Ascending aorta (tissue), 2 donors: ENCODE measurements around the gene SASH3. TPM values are rescaled to one million over a fixed set of nuclear protein-coding genes. Genes with fewer than 3 reads are reported as not detected.

Experiments
- DNase-seq, 2 donors: peaks; one replicate each; pipeline ENCODE4 v3.0.0-alpha.2; 2019; ENCODE audit warnings: low spot score in 2 of 2
- H3K27ac ChIP-seq, 2 donors: fragments of 200-600 bp; sonication (generic); one replicate each; pipeline ENCODE4 v1.5.1; 2016 to 2017; ENCODE audit warnings: mild to moderate bottlenecking in 1 of 2
- H3K27me3 ChIP-seq: fragments of 200-600 bp; sonication (generic); one replicate; pipeline ENCODE4 v1.5.1; 2017
- H3K36me3 ChIP-seq, 2 donors: fragments of 200-600 bp; sonication (generic); one replicate each; pipeline ENCODE4 v1.5.1; 2016
- H3K4me1 ChIP-seq, 2 donors: fragments of 200-600 bp; sonication (generic); one replicate each; pipeline ENCODE4 v1.5.1; 2016 to 2017; ENCODE audit warnings: mild to moderate bottlenecking in 1 of 2
- H3K4me3 ChIP-seq, 2 donors: fragments of 200-600 bp; sonication (generic); one replicate each; pipeline ENCODE4 v1.5.1; 2016 to 2017; ENCODE audit warnings: mild to moderate bottlenecking in 1 of 2
- H3K9me3 ChIP-seq, 2 donors: fragments of 200-600 bp; sonication (generic); one replicate each; pipeline ENCODE4 v1.5.1; 2016
- intact Hi-C: fragments of 100-400 bp; cut with DNase I; formaldehyde crosslinking; loops from one replicate; pipeline ENCODE4 v1.15.1; 2023
- total RNA-seq: library from RNA; depleted of rRNA; stranded (reverse); fragments of >200 nt; gene quantifications from one replicate; pipeline ENCODE4 v1.1.0, GENCODE V29; 2016
- TF ChIP-seq, protein P1 (sequence below), 3 experiments: fragments of 200-600 bp in 2 of 3; fragments of 450-650 bp in 1 of 3; sonication (generic) in 2 of 3; IDR thresholded peaks; one replicate each; pipeline ENCODE4 v1.5.1; 2016 to 2019; ENCODE audit warnings: antibody characterized with exemption in 3 of 3, mild to moderate bottlenecking in 1 of 3, moderate library complexity in 1 of 3

The SASH3 gene
- total RNA-seq, 1 donor from 2014 or later = 31.0 TPM

DNA sequence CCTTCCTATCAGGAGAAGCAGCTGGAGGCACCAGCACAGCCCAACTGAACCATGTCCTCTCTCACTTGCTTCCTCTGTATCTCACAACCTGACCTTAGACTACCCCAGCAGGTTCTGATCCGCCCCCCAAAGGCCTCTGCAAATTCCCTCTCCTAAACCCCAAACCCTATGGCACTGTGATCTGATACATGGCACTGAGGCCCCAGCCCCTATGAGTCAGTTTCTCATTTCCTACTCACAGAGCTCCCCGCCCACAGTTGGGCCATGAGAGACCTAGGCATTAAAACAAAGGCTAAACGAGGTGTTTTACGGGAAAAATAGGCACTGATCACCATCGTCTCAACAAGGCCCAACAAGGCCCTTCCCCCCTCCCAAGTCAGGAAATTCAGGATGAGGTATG is 19.1 kb downstream of the SASH3 start:
- H3K36me3 ChIP-seq = no peaks in the 10 kb centered on the region
- no peaks in the 10 kb centered on the region for H3K4me1 ChIP-seq
- no peaks in the 10 kb centered on the region for H3K27me3 ChIP-seq
- H3K4me3 ChIP-seq = no peak overlapping the region
- H3K27ac ChIP-seq = no peak overlapping the region
- intact Hi-C loops = no loop called here
- H3K9me3 ChIP-seq = no peaks in the 10 kb centered on the region
- TF ChIP-seq, protein P1, sequence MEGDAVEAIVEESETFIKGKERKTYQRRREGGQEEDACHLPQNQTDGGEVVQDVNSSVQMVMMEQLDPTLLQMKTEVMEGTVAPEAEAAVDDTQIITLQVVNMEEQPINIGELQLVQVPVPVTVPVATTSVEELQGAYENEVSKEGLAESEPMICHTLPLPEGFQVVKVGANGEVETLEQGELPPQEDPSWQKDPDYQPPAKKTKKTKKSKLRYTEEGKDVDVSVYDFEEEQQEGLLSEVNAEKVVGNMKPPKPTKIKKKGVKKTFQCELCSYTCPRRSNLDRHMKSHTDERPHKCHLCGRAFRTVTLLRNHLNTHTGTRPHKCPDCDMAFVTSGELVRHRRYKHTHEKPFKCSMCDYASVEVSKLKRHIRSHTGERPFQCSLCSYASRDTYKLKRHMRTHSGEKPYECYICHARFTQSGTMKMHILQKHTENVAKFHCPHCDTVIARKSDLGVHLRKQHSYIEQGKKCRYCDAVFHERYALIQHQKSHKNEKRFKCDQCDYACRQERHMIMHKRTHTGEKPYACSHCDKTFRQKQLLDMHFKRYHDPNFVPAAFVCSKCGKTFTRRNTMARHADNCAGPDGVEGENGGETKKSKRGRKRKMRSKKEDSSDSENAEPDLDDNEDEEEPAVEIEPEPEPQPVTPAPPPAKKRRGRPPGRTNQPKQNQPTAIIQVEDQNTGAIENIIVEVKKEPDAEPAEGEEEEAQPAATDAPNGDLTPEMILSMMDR (IDR thresholded peaks at IDR 0.05) = no peak
- DNase-seq = no peak

DNA sequence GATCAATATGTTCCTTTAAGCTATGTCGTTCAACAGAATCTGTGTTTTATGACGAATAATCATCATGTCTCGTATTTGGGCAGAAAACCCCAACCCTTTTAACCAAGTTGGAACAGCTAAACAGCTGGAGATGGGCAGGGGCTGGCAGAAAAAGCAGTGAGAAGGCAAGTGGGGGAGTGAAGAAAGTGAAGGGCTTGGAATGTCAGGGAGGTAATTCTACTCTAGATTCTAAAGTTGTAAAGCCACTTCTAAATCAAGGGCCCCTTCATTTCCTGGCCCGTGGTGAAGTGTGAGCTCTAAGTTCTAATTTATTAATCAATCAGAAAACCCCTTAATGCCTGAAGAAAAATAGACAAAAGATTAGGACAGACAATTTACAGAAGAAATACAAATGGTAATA is 20.4 kb downstream of the SASH3 start:
- H3K27ac ChIP-seq = no peak overlapping the region
- intact Hi-C loops = no loop called here
- no peak overlapping the region for H3K4me3 ChIP-seq
- no peaks in the 10 kb centered on the region for H3K9me3 ChIP-seq
- no peak for DNase-seq
- H3K36me3 ChIP-seq = peaks cover 1 to 3% of the 10 kb centered on the region in 2 donors
- no peaks in the 10 kb centered on the region for H3K4me1 ChIP-seq
- H3K27me3 ChIP-seq = no peaks in the 10 kb centered on the region
- TF ChIP-seq, protein P1 (IDR thresholded peaks at IDR 0.05) = no peak

DNA sequence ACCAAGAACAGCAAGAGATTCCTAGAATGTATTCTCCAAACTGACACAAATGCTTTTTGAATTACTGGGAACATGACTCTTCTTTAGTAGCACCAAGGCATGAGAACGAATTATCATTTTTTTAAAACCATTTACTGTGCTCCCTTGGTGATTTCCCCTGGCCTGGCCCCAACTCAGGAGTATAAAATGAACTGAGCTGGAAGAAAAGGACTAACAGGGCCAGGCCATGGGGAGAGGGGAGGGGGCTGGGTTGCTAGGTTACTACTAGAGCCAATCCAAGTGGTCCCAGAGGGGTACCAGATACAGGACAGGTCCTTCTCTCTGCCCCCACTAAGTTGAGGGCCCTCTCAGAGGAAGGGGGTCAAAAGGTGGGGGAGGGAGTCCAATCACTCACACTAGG is 23.1 kb downstream of the SASH3 start:
- no peak for DNase-seq
- H3K4me3 ChIP-seq = no peak overlapping the region
- no peaks in the 10 kb centered on the region for H3K4me1 ChIP-seq
- intact Hi-C loops = no loop called here
- H3K27ac ChIP-seq = no peak overlapping the region
- H3K36me3 ChIP-seq = peaks cover 4 to 13% of the 10 kb centered on the region in 2 donors
- TF ChIP-seq, protein P1 (IDR thresholded peaks at IDR 0.05) = no peak
- H3K9me3 ChIP-seq = no peaks in the 10 kb centered on the region
- no peaks in the 10 kb centered on the region for H3K27me3 ChIP-seq

DNA sequence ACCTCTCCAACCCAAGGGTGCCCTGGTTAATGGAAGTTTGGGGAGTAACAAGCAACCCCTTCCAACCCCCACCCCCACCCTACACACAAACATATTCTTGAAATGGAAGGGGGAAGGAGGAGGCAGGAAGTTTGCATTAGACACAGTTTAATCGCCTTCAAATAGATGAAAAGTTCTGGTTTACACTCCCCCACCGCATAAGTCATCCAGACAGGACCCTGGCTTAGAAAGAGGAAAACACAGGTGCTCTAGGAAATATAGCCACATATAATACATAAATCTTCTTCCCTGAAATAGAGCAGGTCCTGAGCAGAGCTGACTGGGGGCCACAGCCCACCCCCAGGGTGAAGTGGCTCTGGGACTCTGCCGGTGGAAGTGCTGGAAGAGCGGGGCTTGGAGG is 25.1 kb downstream of the SASH3 start:
- H3K4me3 ChIP-seq = no peak overlapping the region
- no peak for DNase-seq
- H3K9me3 ChIP-seq = no peaks in the 10 kb centered on the region
- H3K27ac ChIP-seq = no peak overlapping the region
- H3K36me3 ChIP-seq = peaks cover 4 to 13% of the 10 kb centered on the region in 2 donors
- H3K4me1 ChIP-seq = no peaks in the 10 kb centered on the region
- TF ChIP-seq, protein P1 (IDR thresholded peaks at IDR 0.05) = no peak
- intact Hi-C loops = no loop called here
- no peaks in the 10 kb centered on the region for H3K27me3 ChIP-seq

DNA sequence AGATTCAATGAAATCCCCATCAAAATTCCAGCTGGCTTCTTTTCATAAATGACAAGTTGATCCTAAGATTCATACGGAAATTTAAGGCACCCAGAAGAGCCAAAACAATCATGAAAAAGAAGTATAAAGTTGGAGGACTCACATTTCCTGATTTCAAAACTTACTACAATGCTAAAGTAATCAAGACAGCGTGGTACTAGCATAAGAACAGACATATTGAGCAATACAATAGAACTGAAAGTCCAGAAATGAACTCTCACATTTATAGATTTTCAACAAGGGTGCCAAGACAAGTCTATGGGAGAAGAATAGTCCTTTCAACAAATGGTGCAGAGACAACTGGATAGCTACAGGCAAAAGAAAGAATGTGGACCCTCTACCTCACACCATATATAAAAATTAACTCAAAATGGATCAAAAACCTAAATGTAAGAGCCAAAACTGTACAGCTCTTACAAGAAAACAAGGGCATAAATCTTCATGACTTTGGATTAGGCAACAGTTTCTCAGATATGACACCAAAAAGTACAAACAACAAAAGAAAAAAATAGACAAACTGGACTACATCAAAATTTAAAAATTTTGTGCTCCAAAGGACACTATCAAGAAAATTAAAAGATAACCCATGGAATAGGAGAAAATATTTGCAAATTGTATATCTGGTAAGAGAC is 28.5 kb downstream of the SASH3 start:
- no peak for DNase-seq
- Histone ChIP-seq H3K27ac (no peak overlapping the region), H3K9me3 (no peaks in the 10 kb centered on the region), H3K4me3 (no peak overlapping the region), H3K36me3 (peaks cover 4 to 16% of the 10 kb centered on the region in 2 donors), H3K27me3 (no peaks in the 10 kb centered on the region), H3K4me1 (no peaks in the 10 kb centered on the region)
- TF ChIP-seq, protein P1 (IDR thresholded peaks at IDR 0.05) = no peak
- intact Hi-C loops = no loop called here
